K562 (cell line): ENCODE data around the gene TMEM131L. TPM values are rescaled to one million over a fixed set of nuclear protein-coding genes. Genes with fewer than 3 reads are reported as not detected.

ENCODE experiments used
- ADNP ChIP-seq: fragments of 200-800 bp; sonication (Bioruptor generic); IDR thresholded peaks from 2 replicates; pipeline ENCODE4 v1.6.1; 2016; ENCODE audit warnings: missing genetic modification characterization, missing compliant biosample characterization
- BMI1 ChIP-seq: fragments of 150-350 bp; IDR thresholded peaks from 2 replicates; pipeline ENCODE4 v1.6.1; 2014; ENCODE audit warnings: low read length
- CBFA2T3 ChIP-seq: fragments of 450-650 bp; IDR thresholded peaks from 2 replicates; pipeline ENCODE4 v1.6.1; 2017
- CBX1 ChIP-seq: sonication (generic); IDR thresholded peaks from 2 replicates; pipeline ENCODE4 v1.6.1; 2016; ENCODE audit warnings: antibody characterized with exemption, low read depth, mild to moderate bottlenecking
- CREB3 ChIP-seq: fragments of 450-650 bp; conservative IDR thresholded peaks from 2 replicates; pipeline ENCODE4 v1.6.1; 2016; ENCODE audit warnings: missing genetic modification characterization, low read depth, mild to moderate bottlenecking, missing compliant biosample characterization, moderate library complexity
- DACH1 ChIP-seq: fragments of 450-650 bp; IDR thresholded peaks from 2 replicates; pipeline ENCODE4 v1.6.1; 2018; ENCODE audit not compliant: partially characterized antibody
- DLX4 ChIP-seq: fragments of 250-450 bp; sonication (Bioruptor Pico); IDR thresholded peaks from 2 replicates; pipeline ENCODE4 v1.6.1; 2021; ENCODE audit warnings: mild to moderate bottlenecking
- E2F8 ChIP-seq: fragments of 450-650 bp; IDR thresholded peaks from 2 replicates; pipeline ENCODE4 v1.7.1; 2018; ENCODE audit warnings: mild to moderate bottlenecking, low read depth; ENCODE audit not compliant: partially characterized antibody
- FIP1L1 ChIP-seq: fragments of 200-400 bp; formaldehyde crosslinking; IDR thresholded peaks from 2 replicates; pipeline ENCODE4 v1.6.1; 2018; ENCODE audit warnings: mild to moderate bottlenecking, low read depth, low read length; ENCODE audit not compliant: poor library complexity, severe bottlenecking
- FOSL1 ChIP-seq: fragments of 200-800 bp; sonication (Bioruptor generic); conservative IDR thresholded peaks from 2 replicates; pipeline ENCODE4 v1.6.1; 2016; ENCODE audit warnings: missing genetic modification characterization, missing compliant biosample characterization
- FOXJ2 ChIP-seq: fragments of 200-800 bp; sonication (Bioruptor generic); IDR thresholded peaks from 2 replicates; pipeline ENCODE4 v1.6.1; 2016; ENCODE audit warnings: missing genetic modification characterization, missing compliant biosample characterization
- KDM2B ChIP-seq: fragments of 250-450 bp; sonication (Bioruptor Pico); IDR thresholded peaks from 2 replicates; pipeline ENCODE4 v1.8.0; 2021; ENCODE audit warnings: mild to moderate bottlenecking, moderate library complexity
- MAFF ChIP-seq: IDR thresholded peaks from 2 replicates; pipeline ENCODE4 v1.6.1; 2012; ENCODE audit warnings: low read length, improper control_type of control experiment
- PATZ1 ChIP-seq: fragments of 250-450 bp; sonication (Bioruptor Pico); IDR thresholded peaks from 2 replicates; pipeline ENCODE4 v1.5.0; 2020; ENCODE audit warnings: mild to moderate bottlenecking, borderline replicate concordance
- PPARD ChIP-seq: fragments of 250-450 bp; sonication (Bioruptor Pico); IDR thresholded peaks from 2 replicates; pipeline ENCODE4 v1.8.0; 2022; ENCODE audit warnings: inconsistent platforms, mild to moderate bottlenecking, moderate library complexity
- SP2 ChIP-seq: IDR thresholded peaks from 2 replicates; pipeline ENCODE4 v1.6.1; 2011; ENCODE audit warnings: mild to moderate bottlenecking, low read depth, low read length, moderate library complexity; ENCODE audit not compliant: poor library complexity, severe bottlenecking; ENCODE audit errors: extremely low read depth
- SREBF1 ChIP-seq: fragments of 150-350 bp; IDR thresholded peaks from 2 replicates; pipeline ENCODE4 v1.6.1; 2014; ENCODE audit warnings: antibody characterized with exemption, low read depth, low read length, borderline replicate concordance
- TOE1 ChIP-seq, 2 experiments: fragments of 450-650 bp in 1 of 2; sonication (generic) in 1 of 2; formaldehyde crosslinking in 1 of 2; IDR thresholded peaks; 2 replicates each; pipeline versions ENCODE4 v1.7.1 to v1.8.0; 2016 to 2022; ENCODE audit warnings: borderline replicate concordance in 2 of 2, mild to moderate bottlenecking in 2 of 2, antibody characterized with exemption in 1 of 2, inconsistent platforms in 1 of 2, low read depth in 1 of 2, missing genetic modification reagents in 1 of 2, moderate library complexity in 1 of 2
- TSC22D4 ChIP-seq: fragments of 450-650 bp; IDR thresholded peaks from 2 replicates; pipeline ENCODE4 v1.6.1; 2016; ENCODE audit warnings: missing genetic modification characterization, missing biosample characterization, control low read depth
- ZNF239 ChIP-seq: fragments of 250-450 bp; sonication (Bioruptor Pico); IDR thresholded peaks from 2 replicates; pipeline ENCODE4 v1.4.0; 2020; ENCODE audit warnings: mild to moderate bottlenecking
- ZNF830 ChIP-seq: fragments of 250-450 bp; sonication (Bioruptor Pico); IDR thresholded peaks from 2 replicates; pipeline ENCODE4 v1.5.0; 2021; ENCODE audit warnings: mild to moderate bottlenecking
- polyA plus RNA-seq, 8 experiments: library from polyadenylated mRNA; depleted of rRNA in 4 of 8; stranded (reverse) in 5 of 8; unstranded in 3 of 8; fragments of >200 nt; fragmentation: Nextera tagmentation in 2 of 8; fragmentation: Illumina TruSeq in 1 of 8; extraction: Ambion mirVana in 2 of 8; extraction: Trizol in 1 of 8; gene quantifications; 2 replicates each; pipeline versions ENCODE4 v1.2.1 to v1.2.3, GENCODE V29; 2011 to 2014; ENCODE audit warnings: inconsistent platforms in 1 of 8, missing spikeins in 1 of 8
- total RNA-seq, 7 experiments: library from RNA; depleted of rRNA in 6 of 7; stranded (reverse); fragments of >200 nt in 6 of 7; fragmentation: Illumina TruSeq in 2 of 7; extraction: Trizol in 2 of 7; gene quantifications; 2 replicates each; pipeline versions ENCODE4 v1.2.1 to v1.2.3, GENCODE V29; 2011 to 2021; ENCODE audit warnings: low replicate concordance in 1 of 7

TMEM131L gene
- total and polyA plus RNA-seq, 9 of the 15 experiments (the other 6 are each of a cell fraction or from before 2014, with no cell fraction given) = 1.2 to 20.8 (median 12.9) TPM

GRCh38 chr4:153432965-153433753, 33.0 kb upstream of the TMEM131L start (continued):
- TF ChIP-seq PATZ1 (no peak), ZNF239 (CRISPR knock-in tag) (no peak), BMI1 (no peak), ADNP (tag) (peak; percentile 69), FIP1L1 (no peak), E2F8 (no peak), TSC22D4 (tag) (no peak), DACH1 (no peak), CBX1 (no peak), KDM2B (CRISPR knock-in tag) (no peak), ZNF830 (no peak), TOE1 (IDR thresholded peaks at IDR 0.05; ENCODE audit: borderline replicate concordance) (no peak), TOE1 (CRISPR knock-in tag; IDR thresholded peaks at IDR 0.05; ENCODE audit: borderline replicate concordance, low read depth) (no peak), DLX4 (CRISPR knock-in tag) (no peak), MAFF (no peak), CBFA2T3 (no peak), FOXJ2 (tag) (no peak), PPARD (CRISPR knock-in tag) (no peak), CREB3 (0 out of 2 replicates have a peak, but pooled peaks have one; percentile 65), SP2 (no peak), SREBF1 (no peak), FOSL1 (no peak)
